Iris pigment epithelial cell (primary cell): ENCODE results near the gene TMEM123.

Experiments
- DNase-seq: peaks from one replicate; pipeline ENCODE4 v3.0.0-alpha.2; 2011; ENCODE audit warnings: low read depth

The TMEM123 gene

DNA sequence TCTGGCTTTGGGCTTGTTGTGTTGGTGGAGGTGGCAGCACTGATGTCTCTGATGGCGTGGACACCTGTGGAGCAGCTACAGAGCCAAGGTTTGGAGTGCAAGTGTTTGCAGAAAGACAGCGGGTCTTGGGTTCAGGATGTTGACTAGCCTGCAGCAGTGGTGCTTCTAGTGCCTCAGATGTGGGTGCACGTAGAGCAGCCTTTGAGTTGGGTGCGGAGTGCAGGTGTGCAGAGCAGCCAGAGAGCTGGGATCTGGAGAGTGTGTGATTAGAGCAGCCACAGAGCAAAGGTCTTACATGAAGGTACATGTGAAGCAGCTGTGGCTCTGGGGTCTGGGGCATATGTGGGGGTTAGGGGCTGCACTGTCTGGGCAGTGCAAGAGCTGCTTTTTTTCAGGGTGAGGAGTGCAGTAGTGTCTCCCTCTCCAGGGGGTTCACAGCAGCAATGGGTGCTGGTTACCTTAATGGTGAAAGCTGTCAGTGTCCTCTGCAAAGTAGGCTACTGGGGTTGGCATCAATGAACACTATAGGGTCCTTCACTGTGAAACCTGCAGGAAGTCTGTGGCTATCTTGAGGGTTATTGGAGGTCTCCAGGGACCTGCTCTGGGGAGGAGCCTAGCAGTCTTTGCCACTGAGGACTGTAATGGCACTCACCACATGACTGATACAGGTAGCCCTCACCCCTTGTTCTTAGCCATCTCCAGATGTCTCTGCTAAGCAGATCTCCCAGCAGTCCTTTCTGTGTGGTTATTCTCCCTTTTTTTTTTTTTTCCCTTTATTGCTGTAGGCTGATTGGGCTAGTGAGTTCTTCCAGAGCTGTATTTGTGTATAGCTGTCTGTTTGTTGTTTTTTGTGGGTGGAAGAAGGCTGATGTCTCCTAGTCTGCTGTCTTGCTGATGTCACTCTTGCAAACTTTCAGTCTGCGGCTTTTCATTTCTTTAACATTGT is 91.2 kb downstream of the TMEM123 start:
- DNase-seq = peak; percentile 7

DNA sequence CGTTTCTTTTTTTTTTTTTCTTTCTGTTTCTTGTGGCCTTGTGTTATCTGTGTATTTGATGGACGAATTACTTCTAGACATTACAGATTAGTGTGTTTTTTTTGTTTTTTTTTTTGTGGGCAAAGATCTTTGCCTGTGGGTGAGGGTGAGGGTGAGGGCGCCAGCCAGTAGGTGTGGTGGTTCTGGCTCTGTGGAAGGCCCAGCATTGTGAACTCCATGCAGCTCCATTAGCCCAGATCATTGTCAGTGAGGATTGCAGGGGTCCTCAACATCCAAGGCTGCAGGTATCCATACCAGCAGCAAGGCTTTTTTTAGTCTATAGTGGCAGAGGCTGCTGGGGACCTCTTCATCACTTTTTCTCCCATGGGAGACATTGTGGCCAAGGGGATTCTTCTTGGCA is 91.9 kb downstream of the TMEM123 start:
- no peak for DNase-seq

DNA sequence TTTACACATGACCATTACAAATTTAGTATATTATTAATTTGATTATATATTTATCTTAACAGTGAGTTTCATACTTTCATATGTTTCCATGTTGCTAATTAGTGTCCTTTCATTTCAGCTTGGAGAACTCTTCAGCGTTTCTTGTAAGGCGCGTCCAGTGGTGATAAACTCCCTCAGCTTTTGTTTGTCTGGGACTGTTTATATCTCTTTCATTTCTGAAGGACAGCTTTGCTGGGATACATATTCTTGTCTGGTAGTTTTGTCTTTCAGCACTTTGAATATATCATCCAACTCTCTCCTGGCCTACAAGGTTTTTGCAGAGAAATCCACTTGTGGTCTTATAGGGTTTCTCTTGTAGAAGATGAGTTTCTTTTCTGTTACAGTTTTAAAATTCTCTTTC is 93.2 kb downstream of the TMEM123 start:
- DNase-seq = no peak

DNA sequence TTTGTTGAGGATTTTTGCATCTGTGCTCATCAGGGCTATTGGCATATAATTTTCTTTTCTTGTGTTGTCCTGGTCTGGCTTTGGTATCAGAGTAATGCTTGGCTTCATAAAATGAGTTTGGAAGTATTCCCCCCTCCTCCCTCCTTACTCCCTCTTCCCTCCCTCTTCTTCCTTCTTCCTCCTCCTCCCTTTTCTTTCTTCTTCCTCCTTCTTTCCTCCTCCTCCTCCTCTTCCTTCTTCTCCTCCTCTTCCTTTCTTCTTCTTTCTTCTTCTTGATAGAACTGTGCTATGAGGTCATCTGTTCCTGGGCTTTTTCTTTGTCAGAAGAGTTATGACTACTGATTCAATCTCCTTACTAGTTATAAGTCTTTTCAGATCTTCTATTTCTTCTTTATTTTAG is 95.4 kb downstream of the TMEM123 start:
- DNase-seq = no peak

DNA sequence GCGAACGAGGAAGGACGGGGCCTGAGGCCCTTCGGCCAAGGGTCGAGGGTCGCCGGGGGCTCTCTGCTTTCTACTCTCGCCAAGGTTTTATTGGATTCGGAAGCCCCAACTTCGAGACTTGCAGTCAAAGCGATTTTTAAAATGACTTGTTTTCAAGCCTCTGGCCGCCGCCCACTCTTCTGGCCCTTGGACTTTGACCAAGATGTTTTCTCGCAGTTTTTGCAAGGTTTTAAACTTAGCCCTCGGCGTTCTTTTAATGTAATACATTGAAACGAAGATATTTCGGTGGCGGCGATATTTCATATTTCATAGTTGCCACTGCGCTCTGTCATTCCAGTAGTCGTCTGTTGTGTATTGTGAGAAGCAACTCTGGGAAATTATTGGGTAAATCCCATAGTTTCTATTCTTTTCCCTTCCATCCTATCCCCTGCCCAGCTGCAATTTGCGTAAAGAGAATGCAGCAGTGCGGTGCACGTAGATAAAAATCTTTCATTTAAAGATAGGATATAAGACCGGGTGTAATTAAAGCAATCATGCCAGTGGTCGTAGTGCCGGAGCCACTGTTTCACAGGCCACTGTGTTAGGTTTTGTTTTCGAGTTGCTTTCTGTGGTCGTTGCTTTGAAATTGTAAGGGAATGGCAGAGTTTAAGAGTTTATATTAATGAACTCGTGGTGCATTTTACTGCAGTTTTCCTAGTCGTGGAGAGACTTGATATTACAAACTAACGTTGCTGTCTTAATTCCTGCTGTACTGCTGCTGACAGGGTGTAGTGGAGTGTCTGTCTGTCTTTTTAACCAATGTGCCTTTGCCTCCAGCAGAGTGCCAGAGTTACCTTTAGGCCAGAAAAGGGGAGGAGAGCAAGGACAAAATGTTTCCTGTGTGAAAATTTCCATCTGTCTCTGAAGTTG is 104.8 kb downstream of the TMEM123 start:
- DNase-seq = peak; percentile 46

DNA sequence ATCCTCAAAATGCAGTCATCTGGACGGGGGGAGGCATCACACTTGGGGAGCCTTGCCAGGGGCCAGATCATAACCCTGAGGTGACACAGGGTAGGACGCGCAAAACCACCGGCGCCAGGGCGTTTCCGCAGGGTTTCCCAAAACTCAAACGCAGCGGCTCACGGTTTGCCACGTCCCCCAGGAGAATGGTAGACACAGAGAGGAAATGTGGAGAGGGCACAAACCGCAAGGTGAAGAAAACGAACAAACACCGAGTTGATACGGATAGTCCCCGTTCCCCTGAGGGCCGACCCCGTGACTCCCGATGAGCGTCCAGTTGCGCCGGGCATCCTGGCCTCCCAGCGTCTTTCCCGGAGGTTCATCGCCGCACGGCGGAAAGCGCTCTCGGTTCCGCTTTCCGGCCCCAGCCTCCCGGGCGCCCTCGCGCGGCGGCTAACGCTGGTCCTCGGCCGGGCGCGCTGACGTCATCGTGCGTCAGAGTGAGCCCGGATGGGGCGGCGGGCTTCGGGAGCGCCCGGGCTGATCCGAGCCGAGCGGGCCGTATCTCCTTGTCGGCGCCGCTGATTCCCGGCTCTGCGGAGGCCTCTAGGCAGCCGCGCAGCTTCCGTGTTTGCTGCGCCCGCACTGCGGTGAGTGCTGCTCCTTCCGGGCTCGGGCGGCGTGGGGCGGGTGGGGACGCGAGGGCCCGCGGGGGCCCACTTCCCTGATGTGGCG is 105.7 kb downstream of the TMEM123 start, which contains the start of gene BIRC2:
Gene BIRC2 (plus strand): TSS at position 467 of the 714 bp plus-strand sequence. CDS start 2,641 bp downstream, outside the sequence.
- DNase-seq = peak; percentile 91

DNA sequence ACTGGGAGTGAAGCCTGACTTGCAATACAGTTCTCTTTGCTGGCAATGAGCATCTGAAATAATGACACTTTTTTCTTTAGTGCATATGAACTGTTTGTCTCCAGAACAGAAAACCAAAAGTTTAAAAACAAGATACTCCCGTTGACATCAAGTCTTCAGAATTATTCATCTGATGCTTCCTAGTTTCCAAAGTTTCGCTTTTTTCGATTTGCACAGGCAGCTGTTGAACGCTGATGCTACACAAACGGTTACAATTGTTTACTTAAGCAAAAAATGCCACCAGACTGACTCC is 106.2 kb downstream of the TMEM123 start:
- DNase-seq = peak; percentile 62
